ENCODE results near the gene CHMP1A. TPM values are rescaled to one million over a fixed set of nuclear protein-coding genes. Genes with fewer than 3 reads are reported as not detected.

The CHMP1A gene
- total and polyA plus RNA-seq, 2 experiments from 2014 or later = 42.3 to 81.9 TPM

GRCh38 chr16:89636663-89637062, 20.8 kb downstream of the CHMP1A start:
- H3K27me3 Mint-ChIP-seq (ENCODE audit: insufficient read depth, low read depth, poor library complexity) = peaks cover 17% of the 10 kb centered on the region
- Histone ChIP-seq H3K4me1 (ENCODE audit: insufficient read depth) (no peaks in the 10 kb centered on the region), H3K79me2 (replicated peaks; ENCODE audit: insufficient read depth) (no peaks in the 10 kb centered on the region), H3K36me3 (ENCODE audit: insufficient read depth) (no peaks in the 10 kb centered on the region), H3K4me2 (no peak overlapping the region), H4K20me1 (replicated peaks; ENCODE audit: insufficient read depth) (no peaks in the 10 kb centered on the region), H3K27ac (ENCODE audit: low read depth) (no peak overlapping the region), H3K9me2 (ENCODE audit: insufficient read depth) (no peaks in the 10 kb centered on the region), H2AFZ (no peak overlapping the region), H3F3A (replicated peaks; ENCODE audit: low read depth) (no peaks in the 10 kb centered on the region), H3K27me3 (ENCODE audit: insufficient read depth) (no peaks in the 10 kb centered on the region), H3K4me3 (no peak overlapping the region)
- ATAC-seq = no peak
- no peak for TF ChIP-seq STAT1 (IDR thresholded peaks at IDR 0.05; ENCODE audit: unreplicated experiment)
- no peak for TF ChIP-seq ZNF331 (CRISPR knock-in tag; IDR thresholded peaks at IDR 0.05; ENCODE audit: low read depth)
- no peak for TF ChIP-seq ZNF114 (CRISPR knock-in tag; IDR thresholded peaks at IDR 0.05)
- no peak for TF ChIP-seq CTCF (conservative IDR thresholded peaks at IDR 0.05; ENCODE audit: low read depth in 2 of 2)
- no peak for TF ChIP-seq ETS1 (IDR thresholded peaks at IDR 0.05)
- no peak for TF ChIP-seq NANOG (IDR thresholded peaks at IDR 0.05; ENCODE audit: borderline replicate concordance)
- no peak for TF ChIP-seq EZH2phosphoT487 (IDR thresholded peaks at IDR 0.05; ENCODE audit: unreplicated experiment)
- no peak for TF ChIP-seq REST (IDR thresholded peaks at IDR 0.05; ENCODE audit: unreplicated experiment)
- no peak for TF ChIP-seq EZH2 (IDR thresholded peaks at IDR 0.05; ENCODE audit: low read depth, unreplicated experiment)
- no peak for TF ChIP-seq JUNB (IDR thresholded peaks at IDR 0.05; ENCODE audit: unreplicated experiment)
- no peak for TF ChIP-seq CREB1 (CRISPR knock-in tag; IDR thresholded peaks at IDR 0.05; ENCODE audit: low read depth)
- TF ChIP-seq, protein P1, sequence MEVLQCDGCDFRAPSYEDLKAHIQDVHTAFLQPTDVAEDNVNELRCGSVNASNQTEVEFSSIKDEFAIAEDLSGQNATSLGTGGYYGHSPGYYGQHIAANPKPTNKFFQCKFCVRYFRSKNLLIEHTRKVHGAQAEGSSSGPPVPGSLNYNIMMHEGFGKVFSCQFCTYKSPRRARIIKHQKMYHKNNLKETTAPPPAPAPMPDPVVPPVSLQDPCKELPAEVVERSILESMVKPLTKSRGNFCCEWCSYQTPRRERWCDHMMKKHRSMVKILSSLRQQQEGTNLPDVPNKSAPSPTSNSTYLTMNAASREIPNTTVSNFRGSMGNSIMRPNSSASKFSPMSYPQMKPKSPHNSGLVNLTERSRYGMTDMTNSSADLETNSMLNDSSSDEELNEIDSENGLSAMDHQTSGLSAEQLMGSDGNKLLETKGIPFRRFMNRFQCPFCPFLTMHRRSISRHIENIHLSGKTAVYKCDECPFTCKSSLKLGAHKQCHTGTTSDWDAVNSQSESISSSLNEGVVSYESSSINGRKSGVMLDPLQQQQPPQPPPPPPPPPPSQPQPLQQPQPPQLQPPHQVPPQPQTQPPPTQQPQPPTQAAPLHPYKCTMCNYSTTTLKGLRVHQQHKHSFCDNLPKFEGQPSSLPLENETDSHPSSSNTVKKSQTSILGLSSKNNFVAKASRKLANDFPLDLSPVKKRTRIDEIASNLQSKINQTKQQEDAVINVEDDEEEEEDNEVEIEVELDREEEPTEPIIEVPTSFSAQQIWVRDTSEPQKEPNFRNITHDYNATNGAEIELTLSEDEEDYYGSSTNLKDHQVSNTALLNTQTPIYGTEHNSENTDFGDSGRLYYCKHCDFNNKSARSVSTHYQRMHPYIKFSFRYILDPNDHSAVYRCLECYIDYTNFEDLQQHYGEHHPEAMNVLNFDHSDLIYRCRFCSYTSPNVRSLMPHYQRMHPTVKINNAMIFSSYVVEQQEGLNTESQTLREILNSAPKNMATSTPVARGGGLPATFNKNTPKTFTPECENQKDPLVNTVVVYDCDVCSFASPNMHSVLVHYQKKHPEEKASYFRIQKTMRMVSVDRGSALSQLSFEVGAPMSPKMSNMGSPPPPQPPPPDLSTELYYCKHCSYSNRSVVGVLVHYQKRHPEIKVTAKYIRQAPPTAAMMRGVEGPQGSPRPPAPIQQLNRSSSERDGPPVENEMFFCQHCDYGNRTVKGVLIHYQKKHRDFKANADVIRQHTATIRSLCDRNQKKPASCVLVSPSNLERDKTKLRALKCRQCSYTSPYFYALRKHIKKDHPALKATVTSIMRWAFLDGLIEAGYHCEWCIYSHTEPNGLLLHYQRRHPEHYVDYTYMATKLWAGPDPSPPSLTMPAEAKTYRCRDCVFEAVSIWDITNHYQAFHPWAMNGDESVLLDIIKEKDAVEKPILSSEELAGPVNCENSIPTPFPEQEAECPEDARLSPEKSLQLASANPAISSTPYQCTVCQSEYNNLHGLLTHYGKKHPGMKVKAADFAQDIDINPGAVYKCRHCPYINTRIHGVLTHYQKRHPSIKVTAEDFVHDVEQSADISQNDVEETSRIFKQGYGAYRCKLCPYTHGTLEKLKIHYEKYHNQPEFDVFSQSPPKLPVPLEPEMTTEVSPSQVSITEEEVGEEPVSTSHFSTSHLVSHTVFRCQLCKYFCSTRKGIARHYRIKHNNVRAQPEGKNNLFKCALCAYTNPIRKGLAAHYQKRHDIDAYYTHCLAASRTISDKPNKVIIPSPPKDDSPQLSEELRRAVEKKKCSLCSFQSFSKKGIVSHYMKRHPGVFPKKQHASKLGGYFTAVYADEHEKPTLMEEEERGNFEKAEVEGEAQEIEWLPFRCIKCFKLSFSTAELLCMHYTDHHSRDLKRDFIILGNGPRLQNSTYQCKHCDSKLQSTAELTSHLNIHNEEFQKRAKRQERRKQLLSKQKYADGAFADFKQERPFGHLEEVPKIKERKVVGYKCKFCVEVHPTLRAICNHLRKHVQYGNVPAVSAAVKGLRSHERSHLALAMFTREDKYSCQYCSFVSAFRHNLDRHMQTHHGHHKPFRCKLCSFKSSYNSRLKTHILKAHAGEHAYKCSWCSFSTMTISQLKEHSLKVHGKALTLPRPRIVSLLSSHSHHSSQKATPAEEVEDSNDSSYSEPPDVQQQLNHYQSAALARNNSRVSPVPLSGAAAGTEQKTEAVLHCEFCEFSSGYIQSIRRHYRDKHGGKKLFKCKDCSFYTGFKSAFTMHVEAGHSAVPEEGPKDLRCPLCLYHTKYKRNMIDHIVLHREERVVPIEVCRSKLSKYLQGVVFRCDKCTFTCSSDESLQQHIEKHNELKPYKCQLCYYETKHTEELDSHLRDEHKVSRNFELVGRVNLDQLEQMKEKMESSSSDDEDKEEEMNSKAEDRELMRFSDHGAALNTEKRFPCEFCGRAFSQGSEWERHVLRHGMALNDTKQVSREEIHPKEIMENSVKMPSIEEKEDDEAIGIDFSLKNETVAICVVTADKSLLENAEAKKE (CRISPR knock-in tag; IDR thresholded peaks at IDR 0.05) = no peak
- TF ChIP-seq POLR2AphosphoS5 (IDR thresholded peaks at IDR 0.05; ENCODE audit: low read depth) = no peak
- H3K27ac Mint-ChIP-seq = no peak overlapping the region
- no peaks in the 10 kb centered on the region for H3K9me3 Mint-ChIP-seq
- no peak overlapping the region for H3K4me3 Mint-ChIP-seq
- peaks cover 6% of the 10 kb centered on the region; the same call in 2 of the 3 replicates for H3K4me1 Mint-ChIP-seq
- no peaks in the 10 kb centered on the region for H3K36me3 Mint-ChIP-seq (ENCODE audit: low read depth)
- no peak for DNase-seq (ENCODE audit: low spot score)

Data from GM23338 (cell line).